HUES6 (cell line): ENCODE results near the gene L2HGDH.

ENCODE experiments used
- H3K27ac ChIP-seq: 2 replicates; pipeline ENCODE4 v1.7.0; 2013; ENCODE audit warnings: low read depth, mild to moderate bottlenecking, low read length, inconsistent platforms
- H3K27me3 ChIP-seq: 2 replicates; pipeline ENCODE4 v1.6.1; 2013; ENCODE audit warnings: low read length; ENCODE audit not compliant: control insufficient read depth, insufficient read depth
- H3K36me3 ChIP-seq: 2 replicates; pipeline ENCODE4 v1.6.1; 2013; ENCODE audit warnings: low read length; ENCODE audit not compliant: control insufficient read depth, insufficient read depth
- H3K4me1 ChIP-seq: 2 replicates; pipeline ENCODE4 v1.6.1; 2013; ENCODE audit warnings: low read length; ENCODE audit not compliant: control insufficient read depth, insufficient read depth
- H3K4me3 ChIP-seq: 2 replicates; pipeline ENCODE4 v1.5.1; 2013; ENCODE audit warnings: low read depth, low read length
- H3K9ac ChIP-seq: one replicate; pipeline ENCODE4 v1.6.1; 2013; ENCODE audit warnings: mild to moderate bottlenecking, low read length
- H3K9me3 ChIP-seq: 2 replicates; pipeline ENCODE4 v1.6.1; 2013; ENCODE audit warnings: low read depth, low read length; ENCODE audit not compliant: control insufficient read depth, insufficient read depth

L2HGDH gene

GRCh38 chr14:50288146-50288545, 23.9 kb downstream of the L2HGDH start:
- no peak overlapping the region for H3K4me3 ChIP-seq
- H3K4me1 ChIP-seq: no peaks in the 10 kb centered on the region
- H3K36me3 ChIP-seq: peaks cover 14% of the 10 kb centered on the region
- no peaks in the 10 kb centered on the region for H3K9me3 ChIP-seq
- H3K9ac ChIP-seq: no peak overlapping the region
- H3K27me3 ChIP-seq: no peaks in the 10 kb centered on the region
- H3K27ac ChIP-seq: no peak overlapping the region

DNA sequence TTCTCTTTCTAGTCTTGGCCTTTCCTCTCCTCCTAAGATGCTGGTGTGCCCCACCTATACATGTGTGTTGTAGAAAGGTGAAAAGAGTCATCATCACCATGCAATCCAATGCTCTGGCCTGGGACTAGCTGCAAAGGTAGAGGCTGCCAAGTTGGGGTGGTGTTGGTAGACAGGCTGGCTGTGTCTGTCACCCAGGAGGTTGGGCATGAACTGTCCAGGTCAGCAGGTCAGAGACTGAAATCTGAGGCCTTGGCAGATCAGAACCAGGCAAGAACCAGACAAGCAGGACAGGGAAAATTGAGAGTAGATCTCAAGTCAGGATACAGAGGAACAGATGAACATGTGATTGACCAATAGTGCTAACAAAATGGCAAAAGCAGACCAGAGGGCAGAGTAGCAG, 26.2 kb downstream of the L2HGDH start:
- Histone ChIP-seq H3K4me1 (no peaks in the 10 kb centered on the region), H3K4me3 (no peak overlapping the region), H3K27ac (no peak overlapping the region), H3K27me3 (no peaks in the 10 kb centered on the region), H3K9me3 (no peaks in the 10 kb centered on the region), H3K36me3 (peaks cover 12% of the 10 kb centered on the region), H3K9ac (no peak overlapping the region)

GRCh38 chr14:50272498-50272897, 39.5 kb downstream of the L2HGDH start:
- Histone ChIP-seq H3K9me3 (no peaks in the 10 kb centered on the region), H3K27me3 (no peaks in the 10 kb centered on the region), H3K9ac (no peak overlapping the region), H3K4me3 (no peak overlapping the region), H3K36me3 (peaks cover 29% of the 10 kb centered on the region), H3K27ac (no peak overlapping the region), H3K4me1 (no peaks in the 10 kb centered on the region)

GRCh38 chr14:50270932-50271331, 41.1 kb downstream of the L2HGDH start:
- Histone ChIP-seq H3K4me3 (no peak overlapping the region), H3K27ac (no peak overlapping the region), H3K4me1 (no peaks in the 10 kb centered on the region), H3K9ac (no peak overlapping the region), H3K27me3 (no peaks in the 10 kb centered on the region), H3K36me3 (peaks cover 26% of the 10 kb centered on the region), H3K9me3 (no peaks in the 10 kb centered on the region)

- H3K4me3 ChIP-seq: no peak overlapping the region
- no peak overlapping the region for H3K9ac ChIP-seq
- no peak overlapping the region for H3K27ac ChIP-seq
- peaks cover 33% of the 10 kb centered on the region for H3K36me3 ChIP-seq
- H3K4me1 ChIP-seq: no peaks in the 10 kb centered on the region
- H3K9me3 ChIP-seq: no peaks in the 10 kb centered on the region
- H3K27me3 ChIP-seq: no peaks in the 10 kb centered on the region
Measured at GRCh38 chr14:50265029-50265428, 47.0 kb downstream of the L2HGDH start.

DNA sequence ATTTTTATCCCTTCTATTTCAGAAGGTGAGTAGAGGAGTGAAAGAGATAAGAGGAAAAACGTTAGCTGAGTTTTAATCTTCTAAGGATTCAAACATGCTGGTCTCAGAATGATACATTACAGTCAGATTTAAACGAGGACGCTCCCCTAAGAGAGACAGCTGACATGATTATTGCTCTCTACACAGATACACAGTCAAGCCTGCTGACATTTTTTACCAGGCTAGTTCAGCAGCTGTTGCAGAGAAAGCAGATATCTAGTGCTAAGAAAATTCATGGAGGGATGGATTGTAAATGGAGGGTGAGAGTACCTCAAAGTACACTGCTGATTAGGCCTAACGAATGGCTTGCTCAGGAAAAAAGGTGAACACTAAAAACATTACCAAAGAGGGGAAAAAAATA, 48.7 kb downstream of the L2HGDH start:
- H3K9me3 ChIP-seq: no peaks in the 10 kb centered on the region
- H3K4me1 ChIP-seq: no peaks in the 10 kb centered on the region
- peaks cover 28% of the 10 kb centered on the region for H3K36me3 ChIP-seq
- no peak overlapping the region for H3K4me3 ChIP-seq
- no peaks in the 10 kb centered on the region for H3K27me3 ChIP-seq
- H3K9ac ChIP-seq: no peak overlapping the region
- no peak overlapping the region for H3K27ac ChIP-seq

DNA sequence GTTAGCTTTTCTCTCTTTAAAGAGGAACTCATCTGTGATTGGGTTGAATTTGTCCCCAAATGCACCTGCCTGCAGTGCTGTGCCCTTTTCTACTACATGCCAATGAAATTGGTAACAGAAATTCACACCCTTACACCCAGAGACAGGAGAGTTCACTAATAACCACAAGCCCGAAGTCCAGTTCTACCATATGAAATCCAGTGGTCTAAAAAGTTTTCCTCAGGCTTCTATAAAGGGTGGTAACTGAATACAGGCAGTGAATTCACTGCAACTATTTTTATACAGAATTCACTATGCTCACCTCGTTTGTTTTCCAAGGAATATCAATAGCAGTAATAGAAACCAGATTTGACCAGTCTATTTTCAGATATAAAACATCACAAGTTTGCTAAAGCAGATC, 49.2 kb downstream of the L2HGDH start:
- no peak overlapping the region for H3K4me3 ChIP-seq
- no peaks in the 10 kb centered on the region for H3K4me1 ChIP-seq
- peaks cover 27% of the 10 kb centered on the region for H3K36me3 ChIP-seq
- H3K9me3 ChIP-seq: no peaks in the 10 kb centered on the region
- H3K27me3 ChIP-seq: no peaks in the 10 kb centered on the region
- no peak overlapping the region for H3K9ac ChIP-seq
- H3K27ac ChIP-seq: no peak overlapping the region

- Histone ChIP-seq H3K27me3 (no peaks in the 10 kb centered on the region), H3K36me3 (peaks cover 19% of the 10 kb centered on the region), H3K9ac (no peak overlapping the region), H3K27ac (no peak overlapping the region), H3K4me1 (no peaks in the 10 kb centered on the region), H3K9me3 (no peaks in the 10 kb centered on the region), H3K4me3 (no peak overlapping the region)
Measured at GRCh38 chr14:50260511-50260910, 51.5 kb downstream of the L2HGDH start.

GRCh38 chr14:50260072-50260471, 52.0 kb downstream of the L2HGDH start:
- Histone ChIP-seq H3K27ac (no peak overlapping the region), H3K36me3 (peaks cover 18% of the 10 kb centered on the region), H3K4me1 (no peaks in the 10 kb centered on the region), H3K9ac (no peak overlapping the region), H3K4me3 (no peak overlapping the region), H3K27me3 (no peaks in the 10 kb centered on the region), H3K9me3 (no peaks in the 10 kb centered on the region)

- H3K9me3 ChIP-seq: no peaks in the 10 kb centered on the region
- H3K4me1 ChIP-seq: no peaks in the 10 kb centered on the region
- H3K9ac ChIP-seq: no peak overlapping the region
- H3K27ac ChIP-seq: no peak overlapping the region
- no peak overlapping the region for H3K4me3 ChIP-seq
- H3K27me3 ChIP-seq: no peaks in the 10 kb centered on the region
- peaks cover 8% of the 10 kb centered on the region for H3K36me3 ChIP-seq
Measured at GRCh38 chr14:50257732-50258131, 54.3 kb downstream of the L2HGDH start.

- Histone ChIP-seq H3K9ac (no peak overlapping the region), H3K27ac (no peak overlapping the region), H3K36me3 (peaks cover 10% of the 10 kb centered on the region), H3K4me1 (no peaks in the 10 kb centered on the region), H3K9me3 (no peaks in the 10 kb centered on the region), H3K4me3 (no peak overlapping the region), H3K27me3 (no peaks in the 10 kb centered on the region)
Measured at GRCh38 chr14:50254248-50254647, 57.8 kb downstream of the L2HGDH start.

- Histone ChIP-seq H3K9me3 (no peaks in the 10 kb centered on the region), H3K9ac (no peak overlapping the region), H3K27me3 (no peaks in the 10 kb centered on the region), H3K36me3 (peaks cover 23% of the 10 kb centered on the region), H3K4me3 (no peak overlapping the region), H3K4me1 (no peaks in the 10 kb centered on the region), H3K27ac (no peak overlapping the region)
Measured at GRCh38 chr14:50249136-50249775, 62.8 kb downstream of the L2HGDH start.
